Lower leg skin (tissue), 3 donors: ENCODE measurements around the gene LIMK2.

Source experiments
- CTCF ChIP-seq, 3 donors: fragments of 450-650 bp; IDR thresholded peaks; one replicate each; pipeline ENCODE4 v1.5.1; 2016; ENCODE audit warnings: antibody characterized with exemption in 3 of 3, mild to moderate bottlenecking in 3 of 3, moderate library complexity in 2 of 3
- POLR2A ChIP-seq, 2 donors: fragments of 450-650 bp; IDR thresholded peaks; one replicate each; pipeline ENCODE4 v1.6.1; 2016 to 2017; ENCODE audit warnings: antibody characterized with exemption in 2 of 2, mild to moderate bottlenecking in 1 of 2, moderate library complexity in 1 of 2

- TF ChIP-seq CTCF (IDR thresholded peaks at IDR 0.05) (no peak), POLR2A (IDR thresholded peaks at IDR 0.05) (no peak)
Measured at GRCh38 chr22:31218565-31219262, 6.6 kb downstream of the LIMK2 start.
